GM12874 (cell line): Measurements from ENCODE around the gene NKAIN2.

ENCODE experiments used
- TF ChIP-seq, protein P1 (sequence below): IDR thresholded peaks from 2 replicates; pipeline ENCODE4 v1.5.1; 2011; ENCODE audit warnings: low read depth, mild to moderate bottlenecking, control low read depth, low read length, moderate library complexity; ENCODE audit not compliant: insufficient read depth

Gene NKAIN2

DNA sequence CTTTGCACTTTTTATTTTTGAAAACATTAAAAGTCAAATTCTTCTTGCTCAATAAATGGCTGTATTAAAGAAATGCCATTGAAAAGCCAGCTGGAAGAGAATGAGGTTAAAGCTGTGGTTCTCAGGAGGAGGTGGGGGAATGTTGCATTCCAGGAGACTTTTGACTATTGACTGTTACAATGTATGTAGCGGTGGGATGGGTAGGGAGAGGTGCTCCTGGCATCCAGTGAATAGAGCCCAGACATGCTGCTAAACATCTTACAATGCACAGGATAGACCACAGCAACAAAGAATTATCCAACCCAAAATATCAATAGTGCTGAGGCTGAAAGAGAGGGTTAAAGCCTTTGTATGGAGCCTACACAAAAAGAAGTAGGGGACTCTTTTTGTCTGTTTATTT lies 295.9 kb downstream of the NKAIN2 start:
- TF ChIP-seq, protein P1, sequence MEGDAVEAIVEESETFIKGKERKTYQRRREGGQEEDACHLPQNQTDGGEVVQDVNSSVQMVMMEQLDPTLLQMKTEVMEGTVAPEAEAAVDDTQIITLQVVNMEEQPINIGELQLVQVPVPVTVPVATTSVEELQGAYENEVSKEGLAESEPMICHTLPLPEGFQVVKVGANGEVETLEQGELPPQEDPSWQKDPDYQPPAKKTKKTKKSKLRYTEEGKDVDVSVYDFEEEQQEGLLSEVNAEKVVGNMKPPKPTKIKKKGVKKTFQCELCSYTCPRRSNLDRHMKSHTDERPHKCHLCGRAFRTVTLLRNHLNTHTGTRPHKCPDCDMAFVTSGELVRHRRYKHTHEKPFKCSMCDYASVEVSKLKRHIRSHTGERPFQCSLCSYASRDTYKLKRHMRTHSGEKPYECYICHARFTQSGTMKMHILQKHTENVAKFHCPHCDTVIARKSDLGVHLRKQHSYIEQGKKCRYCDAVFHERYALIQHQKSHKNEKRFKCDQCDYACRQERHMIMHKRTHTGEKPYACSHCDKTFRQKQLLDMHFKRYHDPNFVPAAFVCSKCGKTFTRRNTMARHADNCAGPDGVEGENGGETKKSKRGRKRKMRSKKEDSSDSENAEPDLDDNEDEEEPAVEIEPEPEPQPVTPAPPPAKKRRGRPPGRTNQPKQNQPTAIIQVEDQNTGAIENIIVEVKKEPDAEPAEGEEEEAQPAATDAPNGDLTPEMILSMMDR = no peak

DNA sequence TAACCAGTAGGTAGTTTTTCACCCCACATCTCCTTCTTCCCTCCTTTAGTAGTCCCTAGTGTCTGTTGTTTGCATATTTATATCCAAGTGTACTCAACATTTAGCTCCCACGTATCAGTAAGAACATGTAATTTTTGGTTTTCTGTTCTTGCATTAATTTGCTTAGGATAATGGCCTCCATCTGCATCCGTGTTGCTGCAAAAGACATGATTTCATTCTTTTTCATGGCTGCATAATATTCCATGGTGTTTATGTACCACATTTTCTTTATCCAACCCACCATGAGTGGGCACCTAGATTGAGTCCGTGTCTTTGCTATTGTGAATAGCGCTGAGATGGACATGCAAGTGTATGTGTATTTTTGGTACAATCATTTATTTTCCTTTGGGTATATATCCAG lies 306.8 kb downstream of the NKAIN2 start:
- TF ChIP-seq, protein P1 = no peak

DNA sequence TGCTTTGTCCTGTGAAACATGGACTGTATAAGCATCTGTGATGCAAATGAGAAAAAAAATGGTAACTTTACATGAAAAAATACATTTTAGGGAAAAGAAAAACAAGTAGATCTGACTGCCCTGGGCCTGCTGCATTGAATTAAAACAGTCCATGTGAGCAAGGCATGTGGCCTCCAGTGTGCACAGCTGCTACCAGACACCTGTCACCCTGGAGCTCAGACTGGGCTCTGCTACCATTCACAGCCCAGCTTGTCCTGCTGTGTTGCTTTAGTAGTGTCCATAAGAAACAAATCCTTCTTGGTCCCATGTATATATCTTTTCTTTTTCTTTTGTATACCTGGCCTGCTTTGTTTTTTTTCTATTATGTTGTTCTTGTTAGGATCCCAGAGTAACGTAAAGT lies 315.9 kb downstream of the NKAIN2 start:
- TF ChIP-seq, protein P1 = no peak

DNA sequence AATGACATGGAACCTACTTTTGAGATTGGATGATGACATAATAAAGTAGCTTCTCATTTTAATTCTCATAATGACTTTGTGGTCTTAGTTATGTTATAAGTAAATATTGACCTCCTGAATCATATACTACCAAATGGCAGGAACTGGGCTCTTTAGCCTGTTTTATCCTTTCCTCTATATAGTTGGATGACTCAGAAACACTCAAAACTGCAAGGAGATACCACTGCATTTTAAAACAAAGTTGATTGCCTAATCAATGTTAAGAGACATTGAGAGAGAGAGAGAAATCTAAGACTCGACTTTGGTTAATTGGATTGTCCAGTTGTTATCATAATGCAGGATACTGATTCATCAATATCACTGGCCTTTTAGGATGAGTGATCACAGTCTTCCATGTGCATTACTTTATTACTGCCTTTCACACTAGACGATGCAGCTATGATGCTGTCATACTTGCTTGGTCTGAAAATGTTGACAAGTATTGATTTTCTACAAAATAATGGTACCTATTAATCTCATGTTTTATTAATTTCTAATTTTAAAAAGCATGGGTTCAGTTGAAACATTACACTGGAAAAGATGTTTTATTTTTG lies 320.0 kb downstream of the NKAIN2 start:
- TF ChIP-seq, protein P1 = no peak

DNA sequence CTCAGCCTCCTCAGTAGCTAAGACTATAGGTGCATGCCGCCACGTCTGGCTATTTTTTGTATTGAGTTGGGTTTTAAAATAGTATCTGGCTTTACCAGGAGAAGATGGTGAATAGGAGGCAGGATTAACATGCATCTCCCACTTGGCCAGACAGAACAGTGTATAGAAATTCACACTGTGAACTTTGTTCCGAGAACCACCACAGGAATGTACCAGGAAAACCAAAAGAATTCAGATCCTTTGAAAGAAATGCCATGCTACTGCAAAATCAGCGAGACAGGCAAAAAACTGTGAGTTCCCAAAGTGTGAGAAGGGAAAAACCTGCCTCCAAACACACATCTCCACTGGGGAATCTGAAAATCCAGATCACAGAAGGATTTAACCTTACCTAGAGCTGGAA lies 327.6 kb downstream of the NKAIN2 start:
- TF ChIP-seq, protein P1 = no peak

DNA sequence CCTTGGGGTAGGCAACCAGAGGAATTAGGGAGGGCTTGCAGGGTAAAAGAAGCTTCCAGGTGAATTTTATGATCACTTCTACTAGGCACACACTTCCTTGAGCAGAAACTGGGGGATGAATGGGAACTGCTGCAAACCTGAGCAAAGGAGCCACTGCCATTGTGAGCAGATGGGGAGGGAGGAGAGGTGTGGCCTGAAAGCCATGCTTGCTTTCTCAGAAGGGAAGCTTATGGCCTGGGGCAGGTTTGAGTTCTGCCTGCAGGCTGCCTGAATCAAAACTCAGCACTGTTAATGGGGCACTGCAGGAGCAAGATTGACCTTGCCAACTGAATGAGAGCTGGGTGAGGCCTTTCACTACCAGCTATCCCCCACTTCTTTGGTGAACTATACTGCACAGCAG lies 328.1 kb downstream of the NKAIN2 start:
- TF ChIP-seq, protein P1 = no peak

- TF ChIP-seq, protein P1 = no peak
Measured at GRCh38 chr6:124132256-124132655, 328.6 kb downstream of the NKAIN2 start.
